ENCODE measurements around the gene DOK1.

DOK1 gene

DNA sequence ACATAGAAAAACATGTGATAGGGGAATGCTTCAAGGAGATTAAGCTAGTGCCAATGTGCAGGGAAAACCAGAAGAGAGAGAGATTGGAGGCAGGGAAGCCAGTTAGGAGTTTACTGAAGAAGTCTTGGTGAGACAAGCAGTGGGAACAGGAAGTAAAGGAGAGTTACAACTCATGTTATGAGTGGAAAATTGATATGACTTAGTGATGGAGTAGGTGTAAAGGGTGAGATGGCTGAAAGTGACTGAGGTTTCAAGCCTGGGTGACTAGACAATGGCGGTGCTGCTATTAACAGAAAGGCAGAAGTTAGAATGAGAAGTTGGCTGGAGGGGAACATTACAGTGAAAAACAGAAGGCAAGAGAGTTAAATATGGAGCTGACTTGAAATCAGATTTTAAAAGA is 16.5 kb downstream of the DOK1 start:
- DNase-seq = no peak

- no peak for DNase-seq
These were observed 17.8 kb downstream of the DOK1 start for GRCh38 chr2:74572178-74572925.

GRCh38 chr2:74573747-74574562 is 19.4 kb downstream of the DOK1 start:
- no peak for DNase-seq

- no peak for DNase-seq
These were observed 20.8 kb downstream of the DOK1 start for GRCh38 chr2:74575320-74575719.

GRCh38 chr2:74576211-74576862 is 21.8 kb downstream of the DOK1 start:
- DNase-seq = no peak

DNA sequence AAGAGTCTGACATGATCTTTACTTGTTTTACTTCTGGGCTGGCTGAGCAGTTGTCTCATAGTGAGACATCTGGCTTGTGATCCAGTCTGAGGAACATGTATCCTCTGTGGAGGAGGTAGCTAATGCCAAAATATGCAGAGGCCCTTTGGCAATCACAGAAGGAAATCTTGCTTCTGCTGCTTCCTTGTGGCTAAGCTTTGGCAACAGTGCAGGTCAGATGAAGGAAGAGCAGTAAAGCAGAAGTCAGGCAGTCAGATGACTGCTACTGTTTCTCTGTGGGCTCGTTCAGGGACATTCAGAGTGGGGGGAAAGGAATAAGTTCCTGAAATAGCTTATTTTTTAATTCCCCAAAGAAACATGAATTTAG is 22.3 kb downstream of the DOK1 start:
- DNase-seq = peak; percentile 29

DNA sequence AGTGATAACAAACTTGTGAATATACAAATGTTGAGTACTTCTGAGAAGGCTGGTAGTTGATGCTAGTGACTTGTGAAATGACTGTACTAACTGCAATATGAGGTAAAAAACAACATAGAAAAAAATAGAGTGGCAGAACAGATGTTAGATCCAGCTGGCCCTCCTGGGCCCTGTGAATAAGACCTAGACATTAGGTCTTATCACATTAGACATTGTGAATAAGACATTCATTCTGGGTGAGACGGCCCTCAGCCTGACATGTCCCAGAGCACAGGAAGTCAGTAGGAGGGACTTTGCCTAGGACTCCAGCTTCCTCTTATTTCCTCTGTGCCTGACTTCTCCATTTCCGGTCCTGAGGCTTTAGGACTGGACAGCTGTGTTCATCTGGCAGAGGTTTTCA is 22.9 kb downstream of the DOK1 start:
- DNase-seq = no peak

DNA sequence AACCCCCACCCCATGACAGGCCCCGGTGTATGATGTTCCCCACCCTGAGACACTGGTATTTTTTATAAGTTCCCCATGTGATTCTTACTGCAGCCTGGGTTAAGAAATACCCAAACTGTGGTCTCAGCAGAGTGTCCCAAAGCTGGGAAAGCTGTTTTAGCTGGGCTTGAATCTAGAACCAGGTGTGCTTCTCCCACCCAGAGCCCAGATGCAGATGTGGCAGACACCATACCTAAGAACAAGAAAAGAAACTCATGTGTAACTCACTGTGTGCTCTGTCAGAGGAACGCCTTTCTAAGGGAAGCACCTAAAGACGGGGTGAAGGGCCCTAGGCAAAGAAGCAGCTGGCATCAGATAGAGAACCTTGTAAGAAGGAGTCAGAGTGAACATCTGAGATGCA is 23.9 kb downstream of the DOK1 start:
- DNase-seq = no peak

DNA sequence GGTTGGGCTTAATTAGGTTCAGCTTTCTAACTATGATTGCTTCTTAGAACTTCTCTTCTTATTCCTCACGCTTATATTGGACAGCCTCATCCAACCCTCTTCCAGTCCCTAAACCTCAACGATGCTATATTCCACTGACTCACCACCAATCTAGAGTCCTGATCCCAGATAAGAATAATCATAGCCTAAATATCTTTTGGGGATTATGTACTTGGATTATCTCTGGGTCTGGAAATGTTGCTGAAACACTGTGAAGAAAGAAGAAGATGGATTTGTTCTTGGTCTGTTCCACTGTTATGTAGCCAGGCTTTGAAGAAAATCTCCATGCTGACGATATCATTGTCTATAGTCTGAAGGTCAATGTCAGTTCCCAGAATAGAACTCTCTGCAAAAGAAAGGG is 26.9 kb downstream of the DOK1 start:
- no peak for DNase-seq

DNA sequence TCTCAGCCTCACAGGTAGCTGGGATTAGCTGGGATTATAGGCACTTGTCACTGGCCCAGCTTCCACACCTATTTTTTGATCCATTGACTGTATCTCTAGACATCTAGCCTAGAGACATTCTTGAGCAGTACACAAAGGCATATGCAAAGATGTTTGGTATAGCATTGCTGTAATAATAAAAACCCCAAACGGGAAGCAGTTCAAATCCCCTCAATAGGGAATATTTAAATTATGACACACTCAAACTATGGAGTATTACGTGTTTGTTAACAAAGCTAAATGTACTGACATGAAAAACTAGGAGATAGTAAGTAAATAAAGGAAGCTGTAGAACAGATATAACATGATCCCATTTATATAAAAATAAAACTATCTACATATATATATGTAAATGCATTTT is 27.7 kb downstream of the DOK1 start:
- no peak for DNase-seq

GRCh38 chr2:74583504-74583903 is 29.0 kb downstream of the DOK1 start:
- DNase-seq = no peak

GRCh38 chr2:74584088-74584645 is 29.6 kb downstream of the DOK1 start:
- DNase-seq = no peak

DNA sequence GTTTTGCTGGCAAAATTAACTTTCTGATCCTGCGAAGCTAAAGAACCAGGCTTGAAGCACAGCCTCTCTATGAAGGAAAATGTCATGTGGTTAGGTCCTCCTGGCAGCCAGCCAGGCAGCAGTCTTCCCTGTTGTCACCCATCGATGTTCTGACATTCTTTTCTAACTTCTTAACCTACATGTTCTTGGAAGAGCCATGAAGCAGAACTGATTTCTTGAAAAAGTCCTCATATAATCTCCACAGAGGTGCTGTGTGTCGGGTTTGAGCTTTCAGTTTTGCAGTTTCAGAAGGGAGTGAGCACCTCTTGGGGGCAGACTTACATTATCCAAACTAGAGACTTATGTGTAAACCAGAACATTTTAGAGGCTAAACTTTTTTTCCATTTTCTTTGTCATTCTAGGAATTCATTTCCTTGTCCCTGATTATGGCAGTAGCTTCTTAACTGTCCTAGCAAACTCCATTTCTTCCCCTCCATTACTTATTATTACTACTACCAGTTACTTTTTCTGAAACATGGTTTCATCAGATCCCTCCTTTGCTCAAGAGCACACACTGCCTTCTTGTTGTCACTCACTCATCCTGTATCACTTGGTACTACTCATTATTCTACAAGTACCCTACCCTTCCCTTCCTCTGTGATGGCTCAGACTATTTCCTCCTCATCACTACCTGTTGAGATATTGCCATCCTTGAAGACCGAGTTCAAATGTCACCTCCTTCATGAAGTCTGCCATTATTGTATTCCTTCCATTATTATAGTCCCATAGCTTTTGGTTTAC is 31.1 kb downstream of the DOK1 start:
- DNase-seq = no peak

DNA sequence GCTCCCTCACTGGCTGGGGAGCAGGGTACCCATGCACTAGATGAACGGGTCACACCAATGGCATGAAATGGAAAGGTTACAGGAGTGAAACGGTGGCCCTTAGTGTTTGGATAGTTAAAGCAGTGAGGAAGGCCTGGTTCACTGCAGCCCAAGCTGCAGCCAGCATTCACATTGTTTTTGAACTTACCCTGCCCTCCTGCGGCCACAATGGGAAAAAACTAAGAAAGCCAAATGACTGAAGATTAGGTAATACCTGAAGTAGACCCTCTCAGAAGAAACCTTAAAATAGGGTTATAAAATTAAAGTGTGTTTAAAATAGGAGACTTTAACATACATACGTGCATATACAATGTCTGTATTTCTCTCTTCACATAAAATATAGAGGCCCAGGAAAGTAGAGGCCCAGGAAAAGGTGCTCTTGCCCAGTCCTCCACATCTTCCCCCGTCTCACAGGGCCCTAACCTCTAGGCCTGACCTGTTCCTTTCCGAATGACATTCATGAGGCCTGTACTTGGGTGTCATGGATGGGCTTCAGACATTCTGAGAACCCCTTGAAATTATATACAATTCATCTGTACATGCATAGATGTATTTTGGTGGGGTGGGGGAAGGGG is 33.3 kb downstream of the DOK1 start:
- DNase-seq = peak; percentile 67

DNA sequence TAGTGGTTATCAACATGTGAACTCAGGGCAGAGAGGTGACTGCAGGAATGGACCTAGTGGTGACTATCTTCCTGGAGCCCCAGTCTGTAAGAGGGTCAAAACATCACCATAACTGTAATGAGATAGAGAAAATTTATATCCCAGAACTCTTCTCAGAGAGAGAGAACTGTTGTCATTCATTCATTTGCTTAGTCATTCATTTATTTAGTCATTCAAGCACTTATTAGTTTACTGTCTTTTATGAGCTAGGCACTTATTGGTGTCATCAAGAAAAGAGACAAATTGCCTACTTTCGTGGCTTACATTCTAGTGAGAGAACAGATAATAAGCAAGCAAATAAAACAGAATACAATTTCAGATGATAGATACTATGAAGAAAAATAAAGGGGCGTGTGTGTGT is 34.1 kb downstream of the DOK1 start:
- DNase-seq = no peak

- no peak for DNase-seq
These were observed 39.6 kb downstream of the DOK1 start for GRCh38 chr2:74593826-74594772.

DNA sequence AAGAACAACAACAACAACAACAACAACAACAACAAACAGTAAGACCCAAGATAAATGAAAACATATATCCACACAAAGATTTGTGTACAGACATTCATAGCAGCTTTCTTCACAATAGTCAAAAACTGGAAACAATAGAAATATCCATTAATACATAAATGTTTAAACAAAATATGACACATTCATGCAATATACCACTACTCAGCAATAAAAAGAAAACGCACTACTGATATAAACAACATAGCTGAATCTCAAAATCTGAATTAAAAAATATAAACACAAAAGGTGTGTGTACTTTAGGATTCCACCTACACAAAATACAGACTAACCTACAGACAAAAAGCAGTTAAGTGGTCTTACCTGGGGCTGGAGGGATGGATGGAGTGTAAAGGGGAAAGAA is 42.1 kb downstream of the DOK1 start:
- DNase-seq = no peak

DNA sequence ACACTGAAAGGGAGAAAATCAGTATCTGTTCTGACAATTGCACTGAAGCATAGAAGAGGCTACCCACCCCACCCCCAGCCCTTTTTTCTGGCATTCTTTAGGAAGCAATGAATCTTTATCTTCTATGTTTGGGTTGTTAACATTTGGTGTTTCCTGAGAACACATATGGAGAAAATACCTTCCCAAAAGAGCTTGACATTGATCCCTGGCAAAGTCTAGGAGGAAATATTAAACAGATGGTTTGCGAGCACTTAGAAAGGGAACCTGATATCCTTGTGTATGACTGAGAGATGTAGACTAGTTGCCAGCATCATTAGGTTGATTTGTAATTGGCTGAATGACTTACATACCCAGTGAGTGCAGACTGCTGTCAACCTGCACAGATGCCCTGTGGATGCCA is 42.9 kb downstream of the DOK1 start:
- no peak for DNase-seq

- no peak for DNase-seq
These were observed 45.2 kb downstream of the DOK1 start for GRCh38 chr2:74599676-74600075.

DNA sequence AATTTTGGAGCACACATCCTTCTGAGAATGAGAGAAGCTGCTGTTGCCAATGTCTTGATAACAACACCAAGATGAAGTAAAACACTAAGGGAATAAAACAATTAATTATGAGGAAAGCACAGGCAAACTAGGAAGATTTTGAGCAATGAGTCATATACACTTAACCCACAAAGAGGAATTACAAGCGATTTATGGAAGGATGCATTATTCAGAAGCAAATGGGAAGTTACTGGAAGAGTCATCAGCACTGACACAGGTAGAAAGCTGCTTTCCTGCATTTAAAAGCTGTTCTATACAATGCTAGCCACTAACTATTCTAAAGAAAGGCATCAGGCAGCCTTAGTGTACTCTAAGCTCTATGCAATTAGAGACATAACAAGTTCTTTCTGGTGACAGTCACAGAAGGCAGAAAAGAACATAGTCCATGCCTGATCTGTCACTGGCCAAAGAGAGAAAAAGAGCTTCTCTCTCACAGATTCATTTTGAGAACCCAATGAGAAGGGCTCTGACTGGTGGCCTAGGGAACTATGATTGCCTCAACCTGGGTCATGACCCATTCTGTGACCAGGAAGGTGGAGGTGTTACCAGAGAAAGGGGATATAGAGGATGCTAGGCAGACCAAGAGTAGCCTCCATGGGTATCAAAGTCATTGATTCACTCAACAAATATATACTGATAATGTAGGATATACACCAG is 48.2 kb downstream of the DOK1 start:
- no peak for DNase-seq
